WTC11 (cell line): ENCODE measurements around the gene PRR20A.
"Not testable (repeated sequence)": the region's sequence is repeated elsewhere in the genome, so short reads cannot be mapped to it uniquely, and the experiment has no call there.

Experiments used
- ATF3 ChIP-seq: sonication (generic); formaldehyde crosslinking; conservative IDR thresholded peaks from 2 replicates; pipeline ENCODE4 v1.8.1; 2022; ENCODE audit warnings: mild to moderate bottlenecking, missing genetic modification reagents
- CTCF ChIP-seq: fragments of 200-600 bp; IDR thresholded peaks from 2 replicates; pipeline ENCODE4 v1.8.0; 2022; ENCODE audit warnings: antibody characterized with exemption
- ETV6 ChIP-seq: sonication (generic); formaldehyde crosslinking; IDR thresholded peaks from 2 replicates; pipeline ENCODE4 v1.8.1; 2022; ENCODE audit warnings: mild to moderate bottlenecking, missing genetic modification reagents
- HMGXB4 ChIP-seq: sonication (generic); formaldehyde crosslinking; IDR thresholded peaks from 2 replicates; pipeline ENCODE4 v1.8.1; 2023; ENCODE audit warnings: mild to moderate bottlenecking, moderate library complexity, missing genetic modification reagents
- NFYB ChIP-seq: sonication (generic); formaldehyde crosslinking; conservative IDR thresholded peaks from 2 replicates; pipeline ENCODE4 v1.8.0; 2022; ENCODE audit warnings: low read depth, missing genetic modification reagents
- NR2C2 ChIP-seq: sonication (generic); formaldehyde crosslinking; IDR thresholded peaks from 2 replicates; pipeline ENCODE4 v1.8.0; 2022; ENCODE audit warnings: mild to moderate bottlenecking, missing genetic modification reagents
- ZNF121 ChIP-seq: sonication (generic); formaldehyde crosslinking; IDR thresholded peaks from 2 replicates; pipeline ENCODE4 v1.8.0; 2023; ENCODE audit warnings: missing genetic modification reagents
- ZNF263 ChIP-seq: sonication (generic); formaldehyde crosslinking; IDR thresholded peaks from 2 replicates; pipeline ENCODE4 v1.8.1; 2022; ENCODE audit warnings: low read depth, mild to moderate bottlenecking, moderate library complexity, missing genetic modification reagents
- ZNF396 ChIP-seq: fragments of 250-450 bp; sonication (Bioruptor Pico); IDR thresholded peaks from 2 replicates; pipeline ENCODE4 v1.8.0; 2021; ENCODE audit warnings: mild to moderate bottlenecking, moderate library complexity, borderline replicate concordance
- ZNF512 ChIP-seq: sonication (generic); formaldehyde crosslinking; IDR thresholded peaks from 2 replicates; pipeline ENCODE4 v1.8.1; 2022; ENCODE audit warnings: missing genetic modification reagents, borderline replicate concordance
- TF ChIP-seq, protein P1 (sequence below): sonication (generic); formaldehyde crosslinking; IDR thresholded peaks from 2 replicates; pipeline ENCODE4 v1.8.0; 2022; ENCODE audit warnings: mild to moderate bottlenecking, missing genetic modification reagents
- TF ChIP-seq, protein P2 (sequence below): fragments of 250-450 bp; sonication (Bioruptor Pico); IDR thresholded peaks from 2 replicates; pipeline ENCODE4 v1.9.0; 2021; ENCODE audit warnings: mild to moderate bottlenecking

DNA sequence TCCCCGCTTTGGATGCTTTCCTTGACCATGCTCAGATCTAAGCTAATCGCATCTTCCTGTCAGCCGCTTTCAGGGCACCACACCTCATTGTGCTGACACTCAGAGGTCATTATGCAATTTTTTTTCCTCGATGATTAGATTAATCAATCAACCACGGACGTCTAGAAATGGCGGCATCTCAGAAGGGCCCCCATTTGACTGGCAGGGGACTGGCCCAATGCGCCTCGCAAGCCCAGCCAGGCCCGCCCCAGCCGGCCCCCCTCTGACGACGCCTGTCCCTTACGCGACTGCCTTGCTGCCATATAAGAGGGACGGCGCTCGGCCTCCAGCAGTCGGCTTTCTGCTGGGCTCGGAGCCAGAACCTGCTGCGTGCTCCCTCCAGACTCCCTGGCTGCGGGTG lies 26.2 kb downstream of the PRR20A start, which contains the start of gene PRR20E:
- not testable (repeated sequence) for TF ChIP-seq CTCF; ETV6; NFYB (CRISPR knock-in tag); ZNF512 (CRISPR knock-in tag); HMGXB4 (CRISPR knock-in tag); NR2C2 (CRISPR knock-in tag); ATF3 (CRISPR knock-in tag); ZNF263 (CRISPR knock-in tag); ZNF121 (CRISPR knock-in tag); ZNF396
- TF ChIP-seq, protein P1, sequence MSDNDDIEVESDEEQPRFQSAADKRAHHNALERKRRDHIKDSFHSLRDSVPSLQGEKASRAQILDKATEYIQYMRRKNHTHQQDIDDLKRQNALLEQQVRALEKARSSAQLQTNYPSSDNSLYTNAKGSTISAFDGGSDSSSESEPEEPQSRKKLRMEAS (CRISPR knock-in tag), result not testable (repeated sequence)
- TF ChIP-seq, protein P2, sequence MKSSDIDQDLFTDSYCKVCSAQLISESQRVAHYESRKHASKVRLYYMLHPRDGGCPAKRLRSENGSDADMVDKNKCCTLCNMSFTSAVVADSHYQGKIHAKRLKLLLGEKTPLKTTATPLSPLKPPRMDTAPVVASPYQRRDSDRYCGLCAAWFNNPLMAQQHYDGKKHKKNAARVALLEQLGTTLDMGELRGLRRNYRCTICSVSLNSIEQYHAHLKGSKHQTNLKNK (CRISPR knock-in tag), result not testable (repeated sequence)
